ENCODE results near the gene TYW1B.
"Not testable (repeated sequence)": the region's sequence is repeated elsewhere in the genome, so short reads cannot be mapped to it uniquely, and the experiment has no call there.

DNA sequence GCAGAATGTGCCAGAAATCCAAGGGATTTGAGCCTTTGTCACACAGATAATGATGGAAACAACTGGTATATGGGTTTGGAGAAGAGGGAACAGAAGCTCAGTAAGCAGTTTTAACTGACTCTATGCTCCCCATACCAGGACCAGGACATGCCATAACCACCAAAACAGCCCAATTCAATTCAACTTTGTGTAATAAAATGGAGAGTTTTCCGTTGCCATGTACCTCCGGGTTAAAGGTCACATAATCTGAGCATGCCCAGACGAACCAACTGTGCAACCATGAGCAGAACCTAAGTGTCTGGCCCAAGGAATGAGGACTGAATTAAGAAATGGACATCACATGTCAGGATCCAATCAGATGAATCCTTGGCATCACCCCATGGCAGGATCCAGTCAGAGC, 22.7 kb upstream of the TYW1B start:
- TF ChIP-seq, protein P1, sequence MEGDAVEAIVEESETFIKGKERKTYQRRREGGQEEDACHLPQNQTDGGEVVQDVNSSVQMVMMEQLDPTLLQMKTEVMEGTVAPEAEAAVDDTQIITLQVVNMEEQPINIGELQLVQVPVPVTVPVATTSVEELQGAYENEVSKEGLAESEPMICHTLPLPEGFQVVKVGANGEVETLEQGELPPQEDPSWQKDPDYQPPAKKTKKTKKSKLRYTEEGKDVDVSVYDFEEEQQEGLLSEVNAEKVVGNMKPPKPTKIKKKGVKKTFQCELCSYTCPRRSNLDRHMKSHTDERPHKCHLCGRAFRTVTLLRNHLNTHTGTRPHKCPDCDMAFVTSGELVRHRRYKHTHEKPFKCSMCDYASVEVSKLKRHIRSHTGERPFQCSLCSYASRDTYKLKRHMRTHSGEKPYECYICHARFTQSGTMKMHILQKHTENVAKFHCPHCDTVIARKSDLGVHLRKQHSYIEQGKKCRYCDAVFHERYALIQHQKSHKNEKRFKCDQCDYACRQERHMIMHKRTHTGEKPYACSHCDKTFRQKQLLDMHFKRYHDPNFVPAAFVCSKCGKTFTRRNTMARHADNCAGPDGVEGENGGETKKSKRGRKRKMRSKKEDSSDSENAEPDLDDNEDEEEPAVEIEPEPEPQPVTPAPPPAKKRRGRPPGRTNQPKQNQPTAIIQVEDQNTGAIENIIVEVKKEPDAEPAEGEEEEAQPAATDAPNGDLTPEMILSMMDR (conservative IDR thresholded peaks at IDR 0.05): not testable (repeated sequence)
- TF ChIP-seq EZH2 (IDR thresholded peaks at IDR 0.05; ENCODE audit: low read depth): not testable (repeated sequence)
